Coronary artery (tissue), 2 donors: ENCODE results near the gene TNS1.

Experiments
- DNase-seq: peaks from one replicate; pipeline ENCODE4 v3.0.0-alpha.2; 2017; ENCODE audit warnings: low spot score
- H3K27ac ChIP-seq, 2 donors: fragments of 200-600 bp; sonication (generic); one replicate each; pipeline ENCODE4 v1.5.1; 2016 to 2019
- H3K4me3 ChIP-seq: fragments of 200-600 bp; sonication (generic); 2 replicates; pipeline ENCODE4 v1.5.1; 2016; ENCODE audit warnings: mild to moderate bottlenecking, moderate library complexity
- CTCF ChIP-seq: fragments of 200-600 bp; sonication (generic); IDR thresholded peaks from one replicate; pipeline ENCODE4 v1.5.1; 2019; ENCODE audit warnings: antibody characterized with exemption

The TNS1 gene

GRCh38 chr2:217901400-217901799 is 101.4 kb downstream of the TNS1 start:
- H3K27ac ChIP-seq = peak overlapping the region; percentile 93 to 99
- H3K4me3 ChIP-seq = peak overlapping the region; percentile 64
- TF ChIP-seq CTCF = no peak
- DNase-seq = no peak

GRCh38 chr2:217900780-217901360 is 101.9 kb downstream of the TNS1 start:
- Histone ChIP-seq H3K27ac (peak overlapping the region; percentile 93 to 99), H3K4me3 (peak overlapping the region; percentile 64)
- DNase-seq = no peak
- no peak for TF ChIP-seq CTCF

GRCh38 chr2:217900010-217900779 is 102.6 kb downstream of the TNS1 start:
- peak overlapping the region; percentile 64 for H3K4me3 ChIP-seq
- H3K27ac ChIP-seq = peak overlapping the region; percentile 93 to 99
- TF ChIP-seq CTCF = no peak
- DNase-seq = no peak

- peak; percentile 94 for DNase-seq
- TF ChIP-seq CTCF = peak; percentile 77
- H3K4me3 ChIP-seq = peak overlapping the region; percentile 64
- H3K27ac ChIP-seq = peak overlapping the region; percentile 93 to 99
Observed at GRCh38 chr2:217899231-217900009, 103.4 kb downstream of the TNS1 start.

GRCh38 chr2:217897816-217898806 is 104.7 kb downstream of the TNS1 start:
- H3K27ac ChIP-seq = peak overlapping the region; percentile 93 to 99
- no peak for TF ChIP-seq CTCF
- H3K4me3 ChIP-seq = peak overlapping the region; percentile 64
- DNase-seq = no peak

GRCh38 chr2:217897091-217897715 is 105.6 kb downstream of the TNS1 start:
- Histone ChIP-seq H3K4me3 (peak overlapping the region; percentile 64), H3K27ac (peak overlapping the region; percentile 93 to 99)
- no peak for TF ChIP-seq CTCF
- DNase-seq = no peak
